Hepatocyte (in vitro differentiated cells): ENCODE results near the gene CNTNAP2. TPM values are rescaled to one million over a fixed set of nuclear protein-coding genes. Genes with fewer than 3 reads are reported as not detected.

Experiments used
- DNase-seq: peaks from one replicate; pipeline ENCODE4 v3.0.0-alpha.2; 2016; ENCODE audit warnings: low spot score
- H2AFZ ChIP-seq: fragments of 200-600 bp; sonication (generic); 2 replicates; pipeline ENCODE4 v1.6.0; 2016; ENCODE audit warnings: antibody characterized with exemption, mild to moderate bottlenecking
- H3K27ac ChIP-seq: fragments of 200-600 bp; sonication (generic); 2 replicates; pipeline ENCODE4 v1.5.1; 2016; ENCODE audit warnings: mild to moderate bottlenecking
- H3K27me3 ChIP-seq: fragments of 200-600 bp; sonication (generic); 2 replicates; pipeline ENCODE4 v1.6.1; 2016
- H3K36me3 ChIP-seq: fragments of 200-600 bp; sonication (generic); replicated peaks from 2 replicates; pipeline ENCODE4 v1.5.1; 2016; ENCODE audit warnings: low read depth; ENCODE audit not compliant: insufficient read depth
- H3K4me1 ChIP-seq: fragments of 200-600 bp; sonication (generic); 2 replicates; pipeline ENCODE4 v1.5.1; 2016; ENCODE audit warnings: mild to moderate bottlenecking, moderate library complexity; ENCODE audit not compliant: insufficient read depth
- H3K4me2 ChIP-seq: fragments of 200-600 bp; sonication (generic); 2 replicates; pipeline ENCODE4 v1.6.0; 2016
- H3K4me3 ChIP-seq: fragments of 200-600 bp; sonication (generic); 2 replicates; pipeline ENCODE4 v1.5.1; 2016; ENCODE audit warnings: mild to moderate bottlenecking
- H3K79me2 ChIP-seq: fragments of 200-600 bp; sonication (generic); 2 replicates; pipeline ENCODE4 v1.6.0; 2017; ENCODE audit warnings: mild to moderate bottlenecking
- H3K9me2 ChIP-seq: fragments of 200-600 bp; sonication (generic); replicated peaks from 2 replicates; pipeline ENCODE4 v1.6.0; 2017; ENCODE audit warnings: mild to moderate bottlenecking; ENCODE audit not compliant: insufficient read depth
- H3K9me3 ChIP-seq: fragments of 200-600 bp; sonication (generic); 2 replicates; pipeline ENCODE4 v1.5.1; 2016; ENCODE audit warnings: low read depth, mild to moderate bottlenecking
- H4K20me1 ChIP-seq: fragments of 200-600 bp; sonication (generic); 2 replicates; pipeline ENCODE4 v1.6.0; 2016; ENCODE audit warnings: mild to moderate bottlenecking; ENCODE audit not compliant: insufficient read depth, poor library complexity, severe bottlenecking
- EZH2 ChIP-seq: fragments of 200-600 bp; sonication (generic); IDR thresholded peaks from 2 replicates; pipeline ENCODE4 v1.6.1; 2016; ENCODE audit warnings: antibody characterized with exemption, mild to moderate bottlenecking, borderline replicate concordance
- EZH2phosphoT487 ChIP-seq: fragments of 200-600 bp; sonication (generic); IDR thresholded peaks from one replicate; pipeline ENCODE4 v1.6.1; 2018; ENCODE audit warnings: antibody characterized with exemption, mild to moderate bottlenecking, low read depth, moderate library complexity; ENCODE audit not compliant: unreplicated experiment, severe bottlenecking
- WGBS: methylation state at CpG from one replicate; pipeline ENCODE4 v1.1.6; 2016; ENCODE audit warnings: low lambda C conversion rate; ENCODE audit errors: missing lambda C conversion rate; 5-methylcytosine and 5-hydroxymethylcytosine counted together
- polyA plus RNA-seq: library from polyadenylated mRNA; unstranded; fragments of >200 nt; fragmentation: Nextera tagmentation; extraction: Ambion mirVana; gene quantifications from 2 replicates; pipeline ENCODE4 v1.2.1, GENCODE V29; 2016
- total RNA-seq: library from RNA; depleted of rRNA; stranded (reverse); fragments of >200 nt; gene quantifications from 2 replicates; pipeline ENCODE4 v1.2.3, GENCODE V29; 2014
- TF ChIP-seq, protein P1 (sequence below): fragments of 200-600 bp; sonication (generic); IDR thresholded peaks from 2 replicates; pipeline ENCODE4 v1.5.1; 2016; ENCODE audit warnings: antibody characterized with exemption, mild to moderate bottlenecking; ENCODE audit not compliant: poor library complexity

CNTNAP2 gene
- total and polyA plus RNA-seq, 2 experiments from 2014 or later, result 7.5 to 14.7 TPM

DNA sequence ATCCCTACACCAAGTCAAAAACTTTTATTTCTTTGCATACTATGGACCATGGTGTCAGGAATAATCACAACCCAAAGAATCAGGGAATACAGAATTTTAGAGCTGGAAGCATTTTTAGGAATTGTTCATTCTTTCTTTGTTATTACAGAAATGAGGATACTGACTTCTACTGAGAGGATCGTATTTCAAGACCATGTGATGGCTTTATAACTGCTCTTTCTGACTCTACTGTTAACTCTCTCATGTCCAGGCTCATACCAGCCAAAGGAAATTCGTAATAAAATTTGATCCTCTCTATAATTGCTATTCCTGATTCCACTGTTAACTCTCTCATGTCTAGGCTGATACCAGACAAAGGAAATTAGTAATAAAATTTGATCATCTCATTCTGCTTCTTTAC is 1423.1 kb downstream of the CNTNAP2 start:
- Histone ChIP-seq H3K36me3 (no peaks in the 10 kb centered on the region), H3K79me2 (no peaks in the 10 kb centered on the region), H3K9me2 (no peaks in the 10 kb centered on the region), H2AFZ (no peak overlapping the region), H3K4me3 (no peak overlapping the region), H3K4me2 (no peak overlapping the region), H3K4me1 (no peaks in the 10 kb centered on the region), H3K27ac (no peak overlapping the region), H3K9me3 (no peaks in the 10 kb centered on the region), H4K20me1 (no peaks in the 10 kb centered on the region), H3K27me3 (no peaks in the 10 kb centered on the region)
- DNase-seq, result no peak
- WGBS, result 40% methylated on average over 2 of the region's 2 CpGs
- TF ChIP-seq EZH2, result no peak
- no peak for TF ChIP-seq EZH2phosphoT487
- TF ChIP-seq, protein P1, sequence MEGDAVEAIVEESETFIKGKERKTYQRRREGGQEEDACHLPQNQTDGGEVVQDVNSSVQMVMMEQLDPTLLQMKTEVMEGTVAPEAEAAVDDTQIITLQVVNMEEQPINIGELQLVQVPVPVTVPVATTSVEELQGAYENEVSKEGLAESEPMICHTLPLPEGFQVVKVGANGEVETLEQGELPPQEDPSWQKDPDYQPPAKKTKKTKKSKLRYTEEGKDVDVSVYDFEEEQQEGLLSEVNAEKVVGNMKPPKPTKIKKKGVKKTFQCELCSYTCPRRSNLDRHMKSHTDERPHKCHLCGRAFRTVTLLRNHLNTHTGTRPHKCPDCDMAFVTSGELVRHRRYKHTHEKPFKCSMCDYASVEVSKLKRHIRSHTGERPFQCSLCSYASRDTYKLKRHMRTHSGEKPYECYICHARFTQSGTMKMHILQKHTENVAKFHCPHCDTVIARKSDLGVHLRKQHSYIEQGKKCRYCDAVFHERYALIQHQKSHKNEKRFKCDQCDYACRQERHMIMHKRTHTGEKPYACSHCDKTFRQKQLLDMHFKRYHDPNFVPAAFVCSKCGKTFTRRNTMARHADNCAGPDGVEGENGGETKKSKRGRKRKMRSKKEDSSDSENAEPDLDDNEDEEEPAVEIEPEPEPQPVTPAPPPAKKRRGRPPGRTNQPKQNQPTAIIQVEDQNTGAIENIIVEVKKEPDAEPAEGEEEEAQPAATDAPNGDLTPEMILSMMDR, result no peak

DNA sequence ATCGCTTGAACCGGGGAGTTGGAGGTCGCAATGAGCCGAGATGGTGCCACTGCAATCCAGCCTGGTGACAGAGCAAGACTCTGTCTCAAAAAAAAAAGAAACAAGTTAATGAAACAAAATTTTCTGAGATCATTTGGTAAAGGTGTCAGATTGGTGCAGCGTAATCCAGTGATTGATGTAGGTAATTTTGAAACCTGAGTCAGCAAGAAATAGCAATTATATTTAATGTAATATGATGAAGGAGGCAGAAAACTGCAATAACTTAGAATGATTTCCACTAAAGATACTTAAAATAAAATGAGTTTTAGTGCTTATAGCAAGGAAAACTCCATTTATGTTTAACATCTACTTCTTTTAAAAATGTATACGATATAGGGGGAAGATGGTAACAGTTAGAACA is 1424.1 kb downstream of the CNTNAP2 start:
- no peak overlapping the region for H2AFZ ChIP-seq
- TF ChIP-seq, protein P1, result no peak
- no peak for TF ChIP-seq EZH2phosphoT487
- TF ChIP-seq EZH2, result no peak
- no peak for DNase-seq
- H3K27ac ChIP-seq, result no peak overlapping the region
- H3K79me2 ChIP-seq, result no peaks in the 10 kb centered on the region
- H3K9me3 ChIP-seq, result no peaks in the 10 kb centered on the region
- no peaks in the 10 kb centered on the region for H3K9me2 ChIP-seq
- H3K4me1 ChIP-seq, result no peaks in the 10 kb centered on the region
- no peaks in the 10 kb centered on the region for H3K36me3 ChIP-seq
- no peak overlapping the region for H3K4me2 ChIP-seq
- H4K20me1 ChIP-seq, result no peaks in the 10 kb centered on the region
- no peak overlapping the region for H3K4me3 ChIP-seq
- 91% methylated on average over 6 of the region's 6 CpGs for WGBS
- H3K27me3 ChIP-seq, result no peaks in the 10 kb centered on the region

DNA sequence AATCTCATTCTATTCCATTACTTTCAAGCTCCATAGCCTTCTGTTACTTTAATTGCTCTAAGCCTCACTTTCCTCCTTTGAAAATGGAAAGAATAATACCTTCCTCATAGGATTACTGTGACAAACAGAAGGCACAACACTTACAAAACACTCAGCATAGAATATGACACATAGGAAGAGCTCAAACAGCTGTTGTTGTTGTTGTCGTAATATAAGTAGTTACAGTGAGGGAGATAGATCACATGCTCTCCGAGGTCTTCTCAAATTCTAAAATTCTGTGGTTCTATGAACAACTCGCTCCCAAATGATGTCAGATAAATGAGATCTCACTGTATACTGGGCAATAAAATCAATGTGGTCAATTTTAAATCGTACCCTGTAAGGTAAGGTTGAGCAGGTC is 1424.7 kb downstream of the CNTNAP2 start:
- Histone ChIP-seq H3K4me2 (no peak overlapping the region), H3K9me3 (no peaks in the 10 kb centered on the region), H3K36me3 (no peaks in the 10 kb centered on the region), H3K79me2 (no peaks in the 10 kb centered on the region), H3K27ac (no peak overlapping the region), H4K20me1 (no peaks in the 10 kb centered on the region), H3K9me2 (no peaks in the 10 kb centered on the region), H3K4me3 (no peak overlapping the region), H2AFZ (no peak overlapping the region), H3K27me3 (no peaks in the 10 kb centered on the region), H3K4me1 (no peaks in the 10 kb centered on the region)
- TF ChIP-seq EZH2 (no peak), EZH2phosphoT487 (no peak)
- TF ChIP-seq, protein P1, result no peak
- no peak for DNase-seq
- 84% methylated on average over 4 of the region's 4 CpGs for WGBS
